ENCODE results near the gene FAM217A.

DNA sequence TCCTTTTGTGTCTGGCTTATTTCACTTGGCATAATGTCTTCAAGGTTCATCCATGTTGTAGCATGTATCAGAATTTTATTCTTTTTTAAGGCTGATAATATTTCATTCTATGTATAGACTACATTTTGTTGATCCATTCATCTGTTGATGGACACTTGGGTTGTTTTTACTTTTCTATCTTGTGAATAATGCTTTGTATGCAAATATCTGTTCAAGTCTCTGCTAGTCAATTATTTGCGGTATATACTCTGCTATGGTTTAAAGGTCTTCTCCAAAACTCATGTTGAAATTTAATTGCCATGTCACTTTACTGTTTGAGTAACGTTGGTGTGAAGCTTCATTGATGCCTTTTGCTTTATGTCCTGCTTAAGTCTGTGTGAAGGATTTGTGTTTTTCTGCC, 28.9 kb upstream of the FAM217A start:
- TF ChIP-seq POLR2AphosphoS5 (IDR thresholded peaks at IDR 0.05; ENCODE audit: low read depth, low read length) = no peak
- TF ChIP-seq POLR2A (IDR thresholded peaks at IDR 0.05; ENCODE audit: borderline replicate concordance, extremely low read depth, insufficient read depth, insufficient read length) = no peak
- TF ChIP-seq, protein P1, sequence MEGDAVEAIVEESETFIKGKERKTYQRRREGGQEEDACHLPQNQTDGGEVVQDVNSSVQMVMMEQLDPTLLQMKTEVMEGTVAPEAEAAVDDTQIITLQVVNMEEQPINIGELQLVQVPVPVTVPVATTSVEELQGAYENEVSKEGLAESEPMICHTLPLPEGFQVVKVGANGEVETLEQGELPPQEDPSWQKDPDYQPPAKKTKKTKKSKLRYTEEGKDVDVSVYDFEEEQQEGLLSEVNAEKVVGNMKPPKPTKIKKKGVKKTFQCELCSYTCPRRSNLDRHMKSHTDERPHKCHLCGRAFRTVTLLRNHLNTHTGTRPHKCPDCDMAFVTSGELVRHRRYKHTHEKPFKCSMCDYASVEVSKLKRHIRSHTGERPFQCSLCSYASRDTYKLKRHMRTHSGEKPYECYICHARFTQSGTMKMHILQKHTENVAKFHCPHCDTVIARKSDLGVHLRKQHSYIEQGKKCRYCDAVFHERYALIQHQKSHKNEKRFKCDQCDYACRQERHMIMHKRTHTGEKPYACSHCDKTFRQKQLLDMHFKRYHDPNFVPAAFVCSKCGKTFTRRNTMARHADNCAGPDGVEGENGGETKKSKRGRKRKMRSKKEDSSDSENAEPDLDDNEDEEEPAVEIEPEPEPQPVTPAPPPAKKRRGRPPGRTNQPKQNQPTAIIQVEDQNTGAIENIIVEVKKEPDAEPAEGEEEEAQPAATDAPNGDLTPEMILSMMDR (IDR thresholded peaks at IDR 0.05 in 2 of 3, conservative IDR thresholded peaks at IDR 0.05 in 1 of 3; ENCODE audit: borderline replicate concordance in 1 of 3, insufficient read depth in 1 of 3, low read depth in 2 of 3, low read length in 2 of 3) = no peak
- no peak for TF ChIP-seq EZH2phosphoT487 (IDR thresholded peaks at IDR 0.05; ENCODE audit: borderline replicate concordance)
- TF ChIP-seq, protein P2, sequence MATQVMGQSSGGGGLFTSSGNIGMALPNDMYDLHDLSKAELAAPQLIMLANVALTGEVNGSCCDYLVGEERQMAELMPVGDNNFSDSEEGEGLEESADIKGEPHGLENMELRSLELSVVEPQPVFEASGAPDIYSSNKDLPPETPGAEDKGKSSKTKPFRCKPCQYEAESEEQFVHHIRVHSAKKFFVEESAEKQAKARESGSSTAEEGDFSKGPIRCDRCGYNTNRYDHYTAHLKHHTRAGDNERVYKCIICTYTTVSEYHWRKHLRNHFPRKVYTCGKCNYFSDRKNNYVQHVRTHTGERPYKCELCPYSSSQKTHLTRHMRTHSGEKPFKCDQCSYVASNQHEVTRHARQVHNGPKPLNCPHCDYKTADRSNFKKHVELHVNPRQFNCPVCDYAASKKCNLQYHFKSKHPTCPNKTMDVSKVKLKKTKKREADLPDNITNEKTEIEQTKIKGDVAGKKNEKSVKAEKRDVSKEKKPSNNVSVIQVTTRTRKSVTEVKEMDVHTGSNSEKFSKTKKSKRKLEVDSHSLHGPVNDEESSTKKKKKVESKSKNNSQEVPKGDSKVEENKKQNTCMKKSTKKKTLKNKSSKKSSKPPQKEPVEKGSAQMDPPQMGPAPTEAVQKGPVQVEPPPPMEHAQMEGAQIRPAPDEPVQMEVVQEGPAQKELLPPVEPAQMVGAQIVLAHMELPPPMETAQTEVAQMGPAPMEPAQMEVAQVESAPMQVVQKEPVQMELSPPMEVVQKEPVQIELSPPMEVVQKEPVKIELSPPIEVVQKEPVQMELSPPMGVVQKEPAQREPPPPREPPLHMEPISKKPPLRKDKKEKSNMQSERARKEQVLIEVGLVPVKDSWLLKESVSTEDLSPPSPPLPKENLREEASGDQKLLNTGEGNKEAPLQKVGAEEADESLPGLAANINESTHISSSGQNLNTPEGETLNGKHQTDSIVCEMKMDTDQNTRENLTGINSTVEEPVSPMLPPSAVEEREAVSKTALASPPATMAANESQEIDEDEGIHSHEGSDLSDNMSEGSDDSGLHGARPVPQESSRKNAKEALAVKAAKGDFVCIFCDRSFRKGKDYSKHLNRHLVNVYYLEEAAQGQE (IDR thresholded peaks at IDR 0.05; ENCODE audit: low read depth) = no peak
- TF ChIP-seq SP1 (IDR thresholded peaks at IDR 0.05; ENCODE audit: low read depth) = no peak
- TF ChIP-seq CBX3 (IDR thresholded peaks at IDR 0.05; ENCODE audit: low read depth) = no peak
- no peak for TF ChIP-seq FOSL1 (IDR thresholded peaks at IDR 0.05; ENCODE audit: low read depth)
- no peak for TF ChIP-seq JUND (IDR thresholded peaks at IDR 0.05)
- TF ChIP-seq ZNF274 (IDR thresholded peaks at IDR 0.05; ENCODE audit: low read depth, low read length) = no peak
- TF ChIP-seq, protein P3, sequence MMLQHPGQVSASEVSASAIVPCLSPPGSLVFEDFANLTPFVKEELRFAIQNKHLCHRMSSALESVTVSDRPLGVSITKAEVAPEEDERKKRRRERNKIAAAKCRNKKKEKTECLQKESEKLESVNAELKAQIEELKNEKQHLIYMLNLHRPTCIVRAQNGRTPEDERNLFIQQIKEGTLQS (IDR thresholded peaks at IDR 0.05) = no peak
- TF ChIP-seq SIN3A (IDR thresholded peaks at IDR 0.05; ENCODE audit: low read depth) = no peak
- no peak for TF ChIP-seq RAD21 (IDR thresholded peaks at IDR 0.05; ENCODE audit: low read depth)
- TF ChIP-seq EZH2 (IDR thresholded peaks at IDR 0.05) = no peak
